Activated CD8-positive, alpha-beta T cell treated with anti-CD3 and anti-CD28 coated beads, Interleukin-2, amount 10 ng/mL, durations not matched to agents 7 days and 5 days (primary cell): Measurements from ENCODE around the gene GDNF. TPM values are rescaled to one million over a fixed set of nuclear protein-coding genes. Genes with fewer than 3 reads are reported as not detected.
A peak's percentile ranks its signal among the peaks of the same experiment; 100 is the strongest.

Source experiments
- ATAC-seq: fragments of 150-1000 bp; cut with Tn5 transposase; one replicate; pipeline ENCODE4 v1.10.0; 2021; ENCODE audit warnings: moderate library complexity
- CTCF ChIA-PET: fragments of 350-600 bp; sonication (Branson Sonifier 250); formaldehyde crosslinking; loops from one replicate; lab custom pipeline; 2021; ENCODE audit warnings: antibody characterized with exemption; lab: Charles Lee
- POLR2A ChIA-PET: fragments of 350-600 bp; sonication (Branson Sonifier 250); formaldehyde crosslinking; loops from one replicate; lab custom pipeline; 2021; ENCODE audit warnings: antibody characterized with exemption; lab: Charles Lee
- DNase-seq: peaks from one replicate; pipeline ENCODE4 v3.0.0-alpha.2; 2020
- H3K27ac Mint-ChIP-seq: one replicate; pipeline ENCODE4 v1.8.0; 2021; ENCODE audit warnings: mild to moderate bottlenecking, mixed read lengths
- H3K27me3 Mint-ChIP-seq: one replicate; pipeline ENCODE4 v1.8.0; 2021; ENCODE audit warnings: low read depth, mixed read lengths
- H3K36me3 Mint-ChIP-seq: one replicate; pipeline ENCODE4 v1.8.0; 2021; ENCODE audit warnings: low read depth, mixed read lengths
- H3K4me1 Mint-ChIP-seq: one replicate; pipeline ENCODE4 v1.8.0; 2021; ENCODE audit warnings: low read depth, mixed read lengths
- H3K4me3 Mint-ChIP-seq: one replicate; pipeline ENCODE4 v1.8.0; 2021; ENCODE audit warnings: mild to moderate bottlenecking, mixed read lengths
- H3K9me3 Mint-ChIP-seq: one replicate; pipeline ENCODE4 v1.8.0; 2022; ENCODE audit warnings: mixed read lengths; ENCODE audit not compliant: insufficient read depth
- total RNA-seq, 2 experiments: library from RNA; stranded (reverse); gene quantifications; one replicate each; pipeline ENCODE4 v1.2.3, GENCODE V29; 2021

Gene GDNF
- total RNA-seq, 2 experiments from 2014 or later, result not detected

DNA sequence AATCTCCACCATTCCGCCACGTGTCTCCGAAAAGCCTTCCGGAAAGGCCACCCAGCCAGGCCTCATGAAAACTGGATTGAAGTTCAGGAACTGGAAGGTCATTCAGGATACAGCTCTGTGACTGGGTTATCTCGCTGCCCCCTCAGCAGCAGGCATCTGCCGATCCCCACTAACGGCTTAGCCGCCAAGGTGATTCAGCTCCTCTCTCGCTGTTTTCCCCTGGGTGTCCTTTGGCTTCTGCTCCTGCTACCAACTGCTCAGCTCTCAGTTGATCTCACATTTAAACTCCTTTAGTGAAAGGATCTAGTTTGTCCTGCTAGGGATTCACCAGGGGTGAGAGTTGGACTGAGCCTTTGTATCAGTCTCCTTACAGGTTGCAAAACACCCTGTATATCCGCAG is 2.2 kb upstream of the GDNF start:
- POLR2A ChIA-PET, result no interaction called here

DNA sequence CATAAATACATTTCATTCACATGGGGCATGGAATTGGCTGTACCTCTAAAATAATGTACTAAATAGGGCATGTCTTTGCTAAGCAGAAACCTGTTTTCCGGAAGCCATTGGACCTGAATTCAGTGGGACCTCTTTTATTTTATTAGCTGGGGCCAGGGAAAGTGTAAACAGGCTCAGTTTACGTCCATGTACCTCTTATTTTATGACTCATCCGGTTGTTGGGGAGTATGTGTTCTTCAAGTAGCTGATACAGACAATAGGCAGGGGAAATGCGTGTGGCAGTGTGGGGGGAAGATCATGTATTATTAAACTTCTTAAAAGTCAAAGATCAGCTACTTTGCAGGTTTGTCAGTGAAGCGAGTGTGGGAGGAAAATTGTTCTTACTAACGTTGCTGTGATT is 1.4 kb upstream of the GDNF start:
- Mint-ChIP-seq H3K27ac (no peak overlapping the region), H3K4me3 (no peak overlapping the region), H3K27me3 (peaks cover 60% of the 10 kb centered on the region), H3K4me1 (peaks cover 26% of the 10 kb centered on the region), H3K9me3 (no peaks in the 10 kb centered on the region), H3K36me3 (peaks cover 2% of the 10 kb centered on the region)
- POLR2A ChIA-PET, result interaction anchor here (0.7 kb wide), 2 partner anchors 17 to 321 kb away, joined by 3 to 4 read pairs; no protein-coding TSS in a partner anchor
- CTCF ChIA-PET, result interaction anchor here (0.7 to 1.8 kb wide), 2 partner anchors 119 to 352 kb away, joined by 3 to 8 read pairs; no protein-coding TSS in a partner anchor
- DNase-seq (no peak), ATAC-seq (no peak)

More for the DNA sequence above, 2.2 kb upstream of the GDNF start:
- Mint-ChIP-seq H3K27me3 (peaks cover 56% of the 10 kb centered on the region), H3K9me3 (no peaks in the 10 kb centered on the region), H3K36me3 (peaks cover 2% of the 10 kb centered on the region), H3K27ac (no peak overlapping the region), H3K4me3 (no peak overlapping the region), H3K4me1 (peaks cover 22% of the 10 kb centered on the region)
- ATAC-seq, result no peak
- no peak for DNase-seq
- CTCF ChIA-PET, result interaction anchor here (1.8 kb wide), 1 partner anchor 351 kb away, joined by 8 read pairs; no protein-coding TSS in a partner anchor

DNA sequence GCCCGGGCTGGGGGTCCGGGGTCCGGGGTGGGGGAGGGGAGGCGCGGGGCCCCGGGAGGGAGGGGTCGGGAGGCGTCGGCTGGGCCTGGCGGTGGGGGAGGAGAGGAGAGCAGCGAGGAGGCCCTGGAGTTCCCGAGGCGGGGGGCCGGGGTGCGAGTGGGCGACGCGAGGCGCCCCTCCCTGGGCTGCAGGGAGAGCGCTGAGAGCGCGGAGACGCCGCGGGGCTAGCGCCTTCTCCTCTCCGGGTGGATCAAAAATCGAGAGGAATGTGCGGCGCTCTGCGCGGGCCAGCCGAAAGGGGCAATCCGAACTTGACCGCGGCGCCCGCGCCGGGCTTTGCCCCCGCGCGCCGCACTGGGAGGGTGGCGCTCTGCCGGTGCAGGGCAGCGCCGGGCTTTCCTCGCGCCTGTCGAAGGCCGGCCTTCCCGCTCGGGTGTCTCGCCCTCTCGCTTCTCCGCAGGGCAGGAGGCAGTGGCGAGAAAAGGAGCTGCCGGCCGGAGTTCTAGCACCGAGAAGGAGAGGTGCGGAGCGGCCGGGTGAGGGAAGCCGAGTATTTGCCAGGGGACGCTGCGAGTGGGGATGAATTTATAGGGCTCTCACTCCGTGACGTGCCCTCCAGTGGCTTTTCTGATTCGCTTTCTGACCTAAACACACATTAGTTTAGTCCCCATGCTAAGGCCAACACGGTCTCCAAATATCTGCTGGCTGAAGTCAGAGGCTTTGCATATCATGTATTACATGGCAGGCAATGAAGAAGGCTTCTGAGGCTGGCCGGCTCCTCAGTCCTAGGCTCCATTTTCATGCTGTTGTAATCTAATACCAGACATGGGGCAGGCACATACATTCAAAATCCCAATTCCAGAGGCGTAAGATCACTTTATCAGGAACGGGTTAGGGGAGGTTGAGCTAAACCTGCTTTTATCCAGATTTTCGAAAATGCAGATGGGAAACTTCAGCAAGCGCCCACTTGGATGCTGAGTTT is 503 bp upstream of the GDNF start:
- Mint-ChIP-seq H3K27ac (no peak overlapping the region), H3K36me3 (peaks cover 2% of the 10 kb centered on the region), H3K9me3 (no peaks in the 10 kb centered on the region), H3K27me3 (peaks cover 68% of the 10 kb centered on the region), H3K4me1 (peaks cover 26% of the 10 kb centered on the region), H3K4me3 (no peak overlapping the region)
- CTCF ChIA-PET, result interaction anchor here (0.7 to 1.8 kb wide), 2 partner anchors 118 to 353 kb away, joined by 3 to 8 read pairs; no protein-coding TSS in a partner anchor
- no peak for DNase-seq
- POLR2A ChIA-PET, result no interaction called here
- ATAC-seq, result no peak

DNA sequence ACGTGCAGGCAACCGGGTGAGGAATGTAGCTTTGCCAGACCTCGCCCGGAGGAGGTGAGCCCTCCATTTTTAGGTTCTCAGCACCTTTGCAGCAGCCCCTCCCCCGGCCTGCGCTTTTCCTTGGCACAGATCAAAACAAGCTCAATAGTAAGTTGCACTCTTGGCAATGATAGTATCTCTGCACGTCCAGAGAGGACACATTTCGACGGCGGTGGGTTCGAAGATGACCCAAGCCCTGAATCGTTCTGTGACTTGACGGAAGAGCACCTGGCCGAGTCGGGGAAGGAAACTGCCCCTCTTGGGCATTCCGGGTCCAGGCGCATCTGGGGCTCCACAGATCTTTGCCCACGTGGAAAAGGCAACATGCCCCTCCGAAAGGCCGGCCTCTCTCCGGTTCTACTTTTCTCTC is 904 bp downstream of the GDNF start:
- Mint-ChIP-seq H3K27me3 (peaks cover 72% of the 10 kb centered on the region), H3K9me3 (no peaks in the 10 kb centered on the region), H3K4me3 (peak overlapping the region; percentile 43), H3K27ac (no peak overlapping the region), H3K36me3 (peaks cover 2% of the 10 kb centered on the region), H3K4me1 (peaks cover 29% of the 10 kb centered on the region)
- ChIA-PET CTCF (no interaction called here), POLR2A (no interaction called here)
- no peak for DNase-seq
- ATAC-seq, result no peak

DNA sequence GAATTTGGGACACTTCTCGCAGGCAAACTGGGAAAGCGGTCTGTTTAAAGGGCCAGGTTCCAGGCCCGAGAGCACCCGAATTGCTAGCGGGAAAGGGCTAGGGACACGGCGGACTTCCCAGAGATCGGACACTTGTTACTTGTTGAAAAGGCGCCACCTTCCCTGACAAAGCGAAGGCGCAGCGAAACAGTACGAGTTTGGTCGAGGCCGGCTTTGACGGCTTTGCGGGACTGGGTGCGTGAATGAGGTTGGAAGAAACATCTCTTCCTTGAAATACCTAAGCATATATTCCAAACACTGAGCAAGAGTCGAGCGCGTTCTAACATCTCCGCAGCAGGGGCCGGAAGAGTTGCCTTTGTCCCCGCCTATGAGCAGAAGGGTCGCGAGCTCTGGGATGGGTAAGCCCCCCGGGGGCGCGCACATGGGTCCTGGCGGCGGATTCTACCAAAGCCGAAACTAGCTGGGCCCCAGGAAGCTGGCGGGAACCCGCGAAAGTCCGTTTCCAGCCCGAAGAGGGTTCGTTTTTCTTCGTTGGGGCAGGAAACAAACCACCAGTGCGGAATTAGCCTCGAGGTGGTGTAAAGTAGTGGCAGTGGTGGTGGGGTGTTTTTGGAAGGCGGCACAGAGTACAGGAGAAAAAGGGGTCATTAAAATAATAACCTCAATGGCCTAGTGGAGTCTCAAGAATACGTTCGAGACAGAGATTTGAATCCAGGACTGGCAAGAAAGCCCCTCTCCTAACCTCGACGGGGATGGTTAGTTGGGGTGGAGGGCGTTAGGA is 1.5 kb downstream of the GDNF start:
- peaks cover 29% of the 10 kb centered on the region for H3K4me1 Mint-ChIP-seq
- H3K27ac Mint-ChIP-seq, result no peak overlapping the region
- no peaks in the 10 kb centered on the region for H3K9me3 Mint-ChIP-seq
- H3K36me3 Mint-ChIP-seq, result peaks cover 2% of the 10 kb centered on the region
- H3K4me3 Mint-ChIP-seq, result peak overlapping the region; percentile 54
- ChIA-PET CTCF (no interaction called here), POLR2A (no interaction called here)
- H3K27me3 Mint-ChIP-seq, result peaks cover 74% of the 10 kb centered on the region
- ATAC-seq, result no peak
- DNase-seq, result no peak

DNA sequence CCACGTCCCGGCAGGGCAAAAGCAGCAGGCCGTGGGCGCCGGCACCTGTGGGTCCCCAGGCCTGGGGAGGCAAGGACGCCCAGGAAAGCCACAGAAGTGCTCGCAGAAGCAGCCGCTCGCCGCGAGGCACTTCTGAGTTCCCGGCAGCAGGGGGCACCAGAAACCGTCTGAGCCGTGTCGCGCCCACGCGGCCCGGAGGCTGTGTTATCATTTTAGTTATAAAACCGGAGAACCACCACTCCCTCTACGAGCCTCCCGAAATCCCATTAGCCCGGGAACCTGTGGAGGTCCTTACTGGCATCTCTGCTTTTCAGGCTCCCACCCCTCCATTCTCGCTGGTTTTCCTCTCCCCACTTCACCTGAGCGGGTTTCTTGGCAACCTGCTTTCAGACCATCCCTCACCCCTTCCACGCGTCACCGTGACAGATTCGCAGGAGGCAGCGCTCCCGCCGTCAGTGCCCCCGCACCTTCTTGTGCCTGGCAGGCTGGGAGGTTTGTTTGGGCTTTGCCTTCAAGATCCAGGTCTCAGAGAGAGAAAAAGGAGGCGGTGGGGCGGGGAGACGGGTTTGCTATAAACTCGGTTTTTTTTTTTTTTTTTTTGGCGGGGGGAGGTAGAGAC is 2.3 kb downstream of the GDNF start:
- Mint-ChIP-seq H3K36me3 (peaks cover 2% of the 10 kb centered on the region), H3K4me3 (peak overlapping the region; percentile 54), H3K27me3 (peaks cover 78% of the 10 kb centered on the region), H3K9me3 (no peaks in the 10 kb centered on the region), H3K27ac (no peak overlapping the region), H3K4me1 (peaks cover 29% of the 10 kb centered on the region)
- DNase-seq (peak; percentile 75), ATAC-seq (peak; percentile 69)
- ChIA-PET CTCF (interaction anchor here (0.7 to 1.1 kb wide), 5 partner anchors 39 to 424 kb away, joined by 3 to 7 read pairs (median 4); no protein-coding TSS in a partner anchor), POLR2A (no interaction called here)

DNA sequence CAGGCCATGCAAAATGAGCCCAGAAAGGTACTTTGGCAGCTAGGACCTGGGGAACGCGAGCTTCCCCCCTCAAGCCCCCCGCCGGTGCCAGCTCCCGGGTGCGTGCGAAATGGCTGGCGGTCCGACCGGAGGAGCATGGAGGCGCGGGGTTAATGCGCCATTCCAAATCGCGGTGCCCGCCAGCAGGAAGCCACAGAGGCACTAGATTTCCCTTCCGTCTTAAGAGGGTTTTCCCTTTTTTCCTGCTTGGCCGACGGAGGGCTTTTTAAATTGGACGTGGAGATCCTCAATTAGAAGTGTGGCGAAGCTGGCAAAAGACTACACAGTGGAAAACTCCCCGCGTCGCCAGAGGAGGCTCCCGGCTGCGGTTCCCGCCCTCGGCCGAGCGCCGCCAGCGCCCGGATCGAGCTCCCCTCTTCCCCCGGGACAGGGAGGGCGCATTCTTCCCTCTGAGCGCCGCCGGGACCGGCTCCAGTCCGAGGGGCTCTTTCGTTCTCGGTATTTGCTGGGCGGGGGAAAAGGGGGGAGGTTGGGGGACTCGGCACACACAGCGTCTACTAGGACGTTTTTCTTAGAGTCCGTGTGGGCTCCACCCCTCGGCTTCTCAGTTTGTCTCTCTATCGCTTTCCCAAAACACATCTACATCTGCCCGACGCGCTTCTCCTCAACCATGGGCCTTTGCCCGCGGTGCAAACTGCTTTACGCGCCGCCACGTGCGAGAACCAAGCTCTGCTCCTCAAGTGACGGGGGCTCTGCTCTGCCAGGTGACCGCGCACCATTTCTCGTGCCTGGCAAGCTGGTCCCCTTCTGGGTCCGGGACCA is 3.0 kb downstream of the GDNF start:
- ATAC-seq (no peak), DNase-seq (no peak)
- ChIA-PET CTCF (interaction anchor here (0.6 to 1.9 kb wide), 7 partner anchors 40 to 546 kb away, joined by 3 to 7 read pairs (median 4); no protein-coding TSS in a partner anchor), POLR2A (no interaction called here)
- Mint-ChIP-seq H3K27ac (no peak overlapping the region), H3K27me3 (peaks cover 78% of the 10 kb centered on the region), H3K4me1 (peaks cover 29% of the 10 kb centered on the region), H3K36me3 (peaks cover 2% of the 10 kb centered on the region), H3K4me3 (peak overlapping the region; percentile 54), H3K9me3 (no peaks in the 10 kb centered on the region)

DNA sequence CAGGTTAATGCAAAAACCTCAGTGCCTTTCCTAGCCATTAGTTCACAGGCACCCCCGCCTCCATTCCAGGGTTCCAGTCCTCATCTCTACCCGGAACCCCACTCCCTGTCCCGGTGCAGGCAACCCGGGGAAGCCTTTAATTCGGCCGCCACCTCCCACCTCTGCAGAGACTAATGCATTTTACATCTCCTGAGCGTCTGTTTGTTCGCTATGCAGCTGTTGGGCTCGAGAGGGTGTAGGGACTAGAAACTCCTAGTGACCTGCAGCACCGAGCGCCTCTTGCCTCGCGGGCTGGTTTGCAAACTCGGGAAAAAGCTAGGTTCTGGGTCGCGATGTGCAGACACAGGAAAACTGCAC is 3.6 kb downstream of the GDNF start:
- Mint-ChIP-seq H3K27me3 (peaks cover 80% of the 10 kb centered on the region), H3K36me3 (peaks cover 2% of the 10 kb centered on the region), H3K4me1 (peaks cover 29% of the 10 kb centered on the region), H3K4me3 (peak overlapping the region; percentile 8), H3K27ac (no peak overlapping the region), H3K9me3 (no peaks in the 10 kb centered on the region)
- ATAC-seq (no peak), DNase-seq (no peak)
- ChIA-PET POLR2A (no interaction called here), CTCF (interaction anchor here (0.6 to 2.3 kb wide), 5 partner anchors 40 to 547 kb away, joined by 3 to 8 read pairs (median 5); no protein-coding TSS in a partner anchor)

DNA sequence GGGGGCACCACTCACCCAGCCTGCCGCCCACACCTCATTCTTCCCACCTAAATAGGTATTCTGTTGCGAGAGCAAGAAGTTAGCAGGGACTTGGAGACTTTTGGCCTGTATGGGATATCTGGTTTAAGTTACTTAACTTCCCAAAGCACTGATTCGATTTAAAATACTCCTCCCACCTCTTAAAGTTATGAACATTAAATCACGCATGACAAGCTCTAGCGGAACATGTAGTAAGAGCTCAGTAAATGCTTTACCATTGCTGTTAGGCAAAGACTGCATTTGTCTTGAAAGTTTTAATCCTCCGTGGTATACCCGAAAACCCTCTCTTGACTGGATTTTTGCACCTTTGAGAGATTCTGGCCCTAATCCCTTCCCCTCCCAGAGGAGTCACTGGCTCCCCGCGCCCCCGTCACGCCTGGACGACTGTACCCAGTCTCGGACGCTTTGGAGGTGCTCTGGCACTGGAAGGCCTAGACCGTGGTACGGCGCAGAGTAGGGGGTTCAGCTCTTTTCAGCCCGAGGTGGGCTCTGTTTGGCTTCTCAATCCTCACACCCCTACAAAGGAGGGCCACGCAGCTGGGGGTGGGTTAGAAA is 4.4 kb downstream of the GDNF start:
- H3K9me3 Mint-ChIP-seq, result no peaks in the 10 kb centered on the region
- POLR2A ChIA-PET, result no interaction called here
- ATAC-seq, result no peak

DNA sequence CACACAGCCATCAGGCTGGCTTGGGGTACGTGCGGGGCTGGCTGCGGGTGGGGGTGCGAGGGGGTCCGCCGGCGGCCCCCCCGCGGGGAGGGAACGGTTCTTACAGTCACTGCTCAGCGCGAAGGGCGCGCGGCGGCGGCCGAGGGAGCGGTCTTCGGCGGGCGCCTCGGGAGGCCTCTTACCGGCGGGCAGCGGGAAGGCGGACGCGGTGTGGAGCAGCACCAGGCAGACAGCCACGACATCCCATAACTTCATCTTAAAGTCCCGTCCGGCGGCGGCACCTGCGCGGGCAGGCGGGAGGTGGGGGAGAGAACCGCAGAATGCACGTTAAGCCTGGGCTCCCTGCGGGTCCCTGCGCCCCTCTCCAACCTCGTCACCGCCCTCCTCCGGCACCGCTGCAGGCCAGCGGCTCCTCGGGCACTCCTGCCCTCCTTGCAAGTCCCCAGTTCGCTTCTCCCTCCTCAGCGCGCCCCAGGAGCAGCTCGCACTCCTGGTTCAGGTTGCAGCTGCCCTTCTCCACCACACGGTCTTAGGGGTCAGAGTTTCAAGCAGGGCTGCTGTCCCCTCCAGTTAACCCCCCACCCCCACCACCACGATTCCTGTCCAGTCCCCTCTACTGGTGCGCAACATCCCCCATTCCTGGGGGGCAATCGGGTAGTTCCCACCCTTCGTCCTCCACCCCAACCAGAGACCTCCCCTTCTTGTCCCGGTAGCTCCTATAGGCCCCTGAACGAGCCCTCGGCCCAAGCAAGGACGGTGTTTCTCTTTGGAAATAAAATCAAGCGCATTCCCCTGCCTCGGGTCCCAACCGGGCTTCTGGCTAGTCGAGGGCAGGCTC is 5.1 kb downstream of the GDNF start:
- CTCF ChIA-PET, result interaction anchor here (0.8 to 2.3 kb wide), 4 partner anchors 12 to 422 kb away, joined by 3 to 8 read pairs (median 5); no protein-coding TSS in a partner anchor
- Mint-ChIP-seq H3K27ac (no peak overlapping the region), H3K36me3 (peaks cover 2% of the 10 kb centered on the region), H3K9me3 (no peaks in the 10 kb centered on the region), H3K4me3 (no peak overlapping the region), H3K4me1 (peaks cover 27% of the 10 kb centered on the region), H3K27me3 (peaks cover 79% of the 10 kb centered on the region)
- DNase-seq (no peak), ATAC-seq (no peak)
- POLR2A ChIA-PET, result no interaction called here

More for the DNA sequence above, 4.4 kb downstream of the GDNF start:
- DNase-seq, result no peak
- H3K27me3 Mint-ChIP-seq, result peaks cover 78% of the 10 kb centered on the region
- CTCF ChIA-PET, result interaction anchor here (0.8 to 2.3 kb wide), 4 partner anchors 12 to 422 kb away, joined by 3 to 8 read pairs (median 5); no protein-coding TSS in a partner anchor
- no peak overlapping the region for H3K4me3 Mint-ChIP-seq
- H3K27ac Mint-ChIP-seq, result no peak overlapping the region
- peaks cover 2% of the 10 kb centered on the region for H3K36me3 Mint-ChIP-seq
- peaks cover 27% of the 10 kb centered on the region for H3K4me1 Mint-ChIP-seq
